ENCODE results near the gene TMEM114.

The TMEM114 gene

DNA sequence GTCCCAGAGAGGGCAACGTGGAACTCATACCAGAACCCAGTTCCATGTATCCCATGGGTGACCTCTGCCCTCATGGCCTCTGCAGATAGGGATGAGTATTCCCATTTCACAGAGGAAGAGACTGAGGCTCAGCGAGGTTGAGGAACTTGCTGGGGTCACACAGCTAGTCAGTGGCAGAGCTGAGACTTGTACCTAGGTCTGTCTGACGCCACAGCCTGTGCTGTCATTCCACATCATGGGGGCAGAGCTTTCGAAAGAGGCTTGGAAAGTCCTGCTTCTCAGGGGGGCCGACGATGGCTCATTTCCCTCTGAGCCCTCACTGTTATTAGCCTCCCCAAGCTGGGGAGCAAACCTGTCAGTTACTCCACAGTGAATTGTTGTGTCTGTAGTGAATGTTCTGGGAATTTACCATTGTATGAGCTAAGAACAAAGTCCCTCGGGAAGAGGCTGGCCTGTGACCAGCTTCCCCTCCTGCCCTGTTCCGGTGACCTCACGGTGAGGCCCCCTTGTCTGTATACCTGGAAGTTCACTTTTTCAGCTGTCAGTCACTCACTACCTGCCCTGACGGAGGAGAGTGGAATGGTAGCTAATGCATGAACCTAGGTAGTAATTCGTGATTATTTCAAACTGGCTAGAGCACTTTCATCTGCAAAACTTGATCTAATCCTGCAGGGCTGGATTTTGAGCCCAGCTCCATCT lies 40.1 kb upstream of the TMEM114 start:
- TF ChIP-seq CTCF (conservative IDR thresholded peaks at IDR 0.05) = no peak
- no peak for TF ChIP-seq ZFX (IDR thresholded peaks at IDR 0.05)
- H3K27ac ChIP-seq = no peak overlapping the region

GRCh38 chr16:8628981-8629725 lies 38.8 kb upstream of the TMEM114 start:
- TF ChIP-seq CTCF (conservative IDR thresholded peaks at IDR 0.05) (no peak), ZFX (IDR thresholded peaks at IDR 0.05) (no peak)
- H3K27ac ChIP-seq = no peak overlapping the region

DNA sequence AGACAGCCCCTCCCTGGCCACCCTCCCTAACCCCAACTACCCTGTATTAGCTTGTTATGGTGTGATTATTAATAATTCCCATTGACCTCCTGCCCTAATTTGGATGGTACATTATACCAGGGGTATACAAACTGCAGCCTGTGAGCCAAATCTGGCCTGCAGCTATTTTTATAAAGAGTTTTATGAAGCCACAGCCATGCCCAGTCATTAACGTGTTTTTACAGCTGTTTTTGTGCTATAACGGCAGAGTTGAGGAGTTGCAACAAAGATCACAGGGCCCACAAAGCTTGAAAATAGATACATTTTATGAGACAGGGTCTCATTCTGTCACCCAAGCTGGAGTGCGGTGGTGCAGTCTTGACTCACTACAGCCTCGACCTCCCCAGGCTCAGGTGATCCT lies 37.1 kb upstream of the TMEM114 start:
- TF ChIP-seq CTCF (conservative IDR thresholded peaks at IDR 0.05) = no peak
- TF ChIP-seq ZFX (IDR thresholded peaks at IDR 0.05) = no peak
- H3K27ac ChIP-seq = no peak overlapping the region

- H3K27ac ChIP-seq = no peak overlapping the region
- TF ChIP-seq ZFX (IDR thresholded peaks at IDR 0.05) = no peak
Observed at GRCh38 chr16:8626946-8627345, 36.6 kb upstream of the TMEM114 start.

DNA sequence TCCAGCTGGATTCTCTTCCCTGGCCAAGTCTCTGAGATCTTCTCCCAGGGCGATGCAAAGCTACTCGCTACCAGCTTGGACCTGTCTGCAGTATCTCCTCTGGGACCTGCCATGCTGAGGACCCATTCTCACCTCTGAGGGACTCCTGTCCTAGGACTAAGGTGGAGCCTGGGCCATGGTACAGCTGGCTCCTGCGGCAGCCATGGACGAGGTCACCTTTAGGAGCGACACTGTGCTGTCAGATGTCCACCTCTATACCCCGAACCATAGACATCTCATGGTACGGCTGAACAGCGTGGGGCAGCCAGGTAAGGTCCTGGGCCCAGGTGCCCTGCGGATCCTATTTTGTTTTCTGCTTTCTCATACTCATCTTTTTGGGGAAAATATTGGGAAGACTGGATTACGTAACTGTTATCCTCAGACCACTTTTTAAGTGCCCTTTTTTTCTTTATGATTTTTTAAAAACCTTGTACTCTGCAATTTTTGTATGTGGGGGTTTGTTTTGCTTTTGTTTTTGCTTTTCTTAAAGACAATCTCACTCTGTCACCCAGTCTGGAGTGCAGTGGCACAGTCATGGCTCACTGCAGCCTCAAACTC lies 35.3 kb upstream of the TMEM114 start:
- TF ChIP-seq CTCF (conservative IDR thresholded peaks at IDR 0.05) = no peak
- TF ChIP-seq ZFX (IDR thresholded peaks at IDR 0.05) = no peak
- H3K27ac ChIP-seq = no peak overlapping the region

DNA sequence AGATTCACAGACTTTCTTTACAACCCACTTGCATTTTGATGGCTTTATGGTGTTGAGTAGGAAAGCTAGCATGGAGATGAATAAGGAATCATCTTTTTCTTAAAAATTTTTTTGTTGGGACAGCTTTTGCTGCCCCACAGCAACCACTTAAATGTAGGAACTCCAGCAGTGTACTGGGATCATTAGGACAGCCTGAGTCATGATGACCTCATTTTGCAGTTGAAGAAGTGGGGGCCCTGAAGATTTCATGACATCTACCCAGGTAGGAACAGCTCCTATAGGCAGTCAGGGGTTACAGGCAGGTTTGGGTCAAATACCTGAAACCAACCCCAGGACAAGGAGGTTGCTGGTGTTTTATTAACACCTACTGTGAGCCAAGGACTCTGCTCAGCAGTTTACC lies 33.3 kb upstream of the TMEM114 start:
- TF ChIP-seq ZFX (IDR thresholded peaks at IDR 0.05) (no peak), CTCF (conservative IDR thresholded peaks at IDR 0.05) (no peak)
- no peak overlapping the region for H3K27ac ChIP-seq

DNA sequence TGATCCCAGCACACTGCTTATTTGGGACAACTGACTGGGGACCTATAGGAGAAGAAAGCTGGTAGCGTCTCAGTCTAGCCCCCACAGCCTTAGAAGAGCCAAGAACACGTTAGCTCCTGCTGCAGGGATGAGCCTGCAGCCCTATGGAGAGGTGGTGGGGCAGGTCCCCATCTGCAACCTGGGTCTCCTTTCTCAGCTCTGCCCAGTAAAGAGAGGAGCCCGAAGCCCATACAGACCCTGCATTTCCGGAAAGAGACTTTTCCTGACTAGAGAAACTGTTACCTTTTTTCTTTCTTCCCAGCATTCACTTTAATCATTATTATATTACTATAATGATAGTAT lies 32.0 kb upstream of the TMEM114 start:
- H3K27ac ChIP-seq = peak overlapping the region; percentile 93
- TF ChIP-seq ZFX (IDR thresholded peaks at IDR 0.05) = no peak
- TF ChIP-seq CTCF (conservative IDR thresholded peaks at IDR 0.05) = no peak
